ENCODE results near the gene PCDH8. TPM values are rescaled to one million over a fixed set of nuclear protein-coding genes. Genes with fewer than 3 reads are reported as not detected.

Gene PCDH8
- polyA plus RNA-seq, 2 donors = not detected

GRCh38 chr13:52808842-52809219 lies 39.6 kb downstream of the PCDH8 start:
- H3K36me3 ChIP-seq (ENCODE audit: control insufficient read depth in 2 of 2, insufficient read depth in 2 of 2, low read length in 1 of 2) = no peaks in the 10 kb centered on the region
- no peak overlapping the region for H3K4me3 ChIP-seq (ENCODE audit: low read depth in 1 of 2, low read length in 2 of 2)
- H3K4me1 ChIP-seq (ENCODE audit: control insufficient read depth in 2 of 2, insufficient read depth in 2 of 2, low read length in 1 of 2) = no peaks in the 10 kb centered on the region
- 66 to 84% methylated on average over 1 of the region's 1 CpG for WGBS, 2 donors
- H3K27ac ChIP-seq (ENCODE audit: low read depth in 2 of 2, low read length in 1 of 2) = no peak overlapping the region
- no peaks in the 10 kb centered on the region for H3K9me3 ChIP-seq (ENCODE audit: control insufficient read depth in 2 of 2, insufficient read depth in 1 of 2, low read depth in 1 of 2, low read length in 1 of 2)
- peaks cover 0 to 2% of the 10 kb centered on the region in 2 donors for H3K27me3 ChIP-seq (ENCODE audit: control insufficient read depth in 1 of 2, insufficient read depth in 2 of 2, low read length in 2 of 2)

- Histone ChIP-seq H3K4me1 (ENCODE audit: control insufficient read depth in 2 of 2, insufficient read depth in 2 of 2, low read length in 1 of 2) (no peaks in the 10 kb centered on the region), H3K9me3 (ENCODE audit: control insufficient read depth in 2 of 2, insufficient read depth in 1 of 2, low read depth in 1 of 2, low read length in 1 of 2) (no peaks in the 10 kb centered on the region), H3K27me3 (ENCODE audit: control insufficient read depth in 1 of 2, insufficient read depth in 2 of 2, low read length in 2 of 2) (no peaks in the 10 kb centered on the region), H3K27ac (ENCODE audit: low read depth in 2 of 2, low read length in 1 of 2) (no peak overlapping the region), H3K36me3 (ENCODE audit: control insufficient read depth in 2 of 2, insufficient read depth in 2 of 2, low read length in 1 of 2) (no peaks in the 10 kb centered on the region), H3K4me3 (ENCODE audit: low read depth in 1 of 2, low read length in 2 of 2) (no peak overlapping the region)
- WGBS, 2 donors = 74 to 80% methylated on average over 6 of the region's 6 CpGs
Measured at GRCh38 chr13:52806029-52806428, 42.4 kb downstream of the PCDH8 start.

DNA sequence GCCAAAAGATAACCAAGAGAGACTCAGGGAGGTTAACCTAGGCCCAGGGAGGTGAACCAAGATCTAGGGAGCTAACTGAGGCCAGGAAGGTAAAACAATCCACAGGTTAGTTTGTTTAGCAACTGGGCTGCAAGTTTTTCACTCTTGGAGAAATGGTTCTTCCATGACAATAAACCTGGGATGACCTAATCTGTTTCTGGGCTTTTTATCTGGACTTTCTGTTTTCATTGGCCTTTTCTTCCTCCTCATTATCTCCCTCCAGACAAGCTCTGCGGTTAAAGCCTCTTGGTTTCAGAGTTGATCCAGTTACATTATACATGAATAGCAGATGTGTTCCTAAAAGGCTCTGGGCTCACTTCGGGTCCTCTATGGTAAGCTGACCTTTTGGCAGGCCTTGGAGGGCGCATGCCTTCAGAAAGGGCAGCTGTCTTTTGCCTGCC lies 44.2 kb downstream of the PCDH8 start:
- no peaks in the 10 kb centered on the region for H3K4me1 ChIP-seq (ENCODE audit: control insufficient read depth in 2 of 2, insufficient read depth in 2 of 2, low read length in 1 of 2)
- H3K4me3 ChIP-seq (ENCODE audit: low read depth in 1 of 2, low read length in 2 of 2) = no peak overlapping the region
- WGBS, 2 donors = 58 to 65% methylated on average over 3 of the region's 3 CpGs
- H3K27ac ChIP-seq (ENCODE audit: low read depth in 2 of 2, low read length in 1 of 2) = no peak overlapping the region
- H3K36me3 ChIP-seq (ENCODE audit: control insufficient read depth in 2 of 2, insufficient read depth in 2 of 2, low read length in 1 of 2) = no peaks in the 10 kb centered on the region
- no peaks in the 10 kb centered on the region for H3K27me3 ChIP-seq (ENCODE audit: control insufficient read depth in 1 of 2, insufficient read depth in 2 of 2, low read length in 2 of 2)
- H3K9me3 ChIP-seq (ENCODE audit: control insufficient read depth in 2 of 2, insufficient read depth in 1 of 2, low read depth in 1 of 2, low read length in 1 of 2) = no peaks in the 10 kb centered on the region

DNA sequence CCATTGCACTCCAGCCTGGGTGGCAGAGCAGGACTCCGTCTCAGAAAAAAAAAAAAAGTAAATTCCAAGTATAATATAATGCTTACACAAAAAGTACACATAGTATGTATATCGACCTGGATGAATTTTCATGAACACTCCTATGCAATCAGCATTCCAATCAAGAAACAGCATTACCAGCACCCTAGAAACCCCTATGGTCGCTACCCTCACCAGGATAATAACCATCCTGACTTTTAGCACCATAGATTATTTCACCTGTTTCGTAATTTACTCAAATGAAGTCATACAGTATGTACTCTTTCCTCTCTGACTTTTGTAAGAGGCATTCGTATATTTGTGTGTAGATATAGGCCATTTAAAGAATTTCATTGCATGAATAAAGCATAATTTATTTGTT lies 47.6 kb downstream of the PCDH8 start:
- Histone ChIP-seq H3K4me3 (ENCODE audit: low read depth in 1 of 2, low read length in 2 of 2) (no peak overlapping the region), H3K9me3 (ENCODE audit: control insufficient read depth in 2 of 2, insufficient read depth in 1 of 2, low read depth in 1 of 2, low read length in 1 of 2) (no peaks in the 10 kb centered on the region), H3K27me3 (ENCODE audit: control insufficient read depth in 1 of 2, insufficient read depth in 2 of 2, low read length in 2 of 2) (no peaks in the 10 kb centered on the region), H3K36me3 (ENCODE audit: control insufficient read depth in 2 of 2, insufficient read depth in 2 of 2, low read length in 1 of 2) (no peaks in the 10 kb centered on the region), H3K27ac (ENCODE audit: low read depth in 2 of 2, low read length in 1 of 2) (no peak overlapping the region), H3K4me1 (ENCODE audit: control insufficient read depth in 2 of 2, insufficient read depth in 2 of 2, low read length in 1 of 2) (no peaks in the 10 kb centered on the region)
- WGBS, 2 donors = 75 to 82% methylated on average over 5 of the region's 5 CpGs

GRCh38 chr13:52798770-52799430 lies 49.5 kb downstream of the PCDH8 start:
- no peak overlapping the region for H3K4me3 ChIP-seq (ENCODE audit: low read depth in 1 of 2, low read length in 2 of 2)
- H3K27ac ChIP-seq (ENCODE audit: low read depth in 2 of 2, low read length in 1 of 2) = no peak overlapping the region
- no peaks in the 10 kb centered on the region for H3K27me3 ChIP-seq (ENCODE audit: control insufficient read depth in 1 of 2, insufficient read depth in 2 of 2, low read length in 2 of 2)
- H3K4me1 ChIP-seq (ENCODE audit: control insufficient read depth in 2 of 2, insufficient read depth in 2 of 2, low read length in 1 of 2) = no peaks in the 10 kb centered on the region
- no peaks in the 10 kb centered on the region for H3K9me3 ChIP-seq (ENCODE audit: control insufficient read depth in 2 of 2, insufficient read depth in 1 of 2, low read depth in 1 of 2, low read length in 1 of 2)
- no peaks in the 10 kb centered on the region for H3K36me3 ChIP-seq (ENCODE audit: control insufficient read depth in 2 of 2, insufficient read depth in 2 of 2, low read length in 1 of 2)
- 0% methylated on average over 1 of the region's 1 CpG for WGBS, 2 donors

DNA sequence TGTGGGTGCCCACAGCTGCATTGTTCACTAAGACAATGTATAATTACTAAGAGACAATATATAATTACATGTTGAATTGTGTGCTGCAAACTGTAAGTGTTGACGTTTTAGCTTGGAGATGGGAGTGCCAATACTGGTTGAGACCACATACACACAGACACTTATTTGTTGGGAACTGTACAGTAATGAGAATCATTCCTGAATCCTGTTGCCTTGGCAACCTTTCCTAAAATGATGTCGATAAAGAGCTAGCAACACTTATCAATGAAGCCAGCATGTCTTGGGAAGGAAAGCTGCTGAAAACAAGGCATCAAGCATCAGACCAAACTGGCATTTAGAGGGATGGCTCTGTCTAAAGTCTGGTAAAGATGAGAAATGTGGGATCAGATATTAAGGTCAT lies 51.3 kb downstream of the PCDH8 start:
- H3K9me3 ChIP-seq (ENCODE audit: control insufficient read depth in 2 of 2, insufficient read depth in 1 of 2, low read depth in 1 of 2, low read length in 1 of 2) = no peaks in the 10 kb centered on the region
- H3K36me3 ChIP-seq (ENCODE audit: control insufficient read depth in 2 of 2, insufficient read depth in 2 of 2, low read length in 1 of 2) = no peaks in the 10 kb centered on the region
- WGBS, 2 donors = 75% methylated on average over 2 of the region's 2 CpGs
- no peak overlapping the region for H3K4me3 ChIP-seq (ENCODE audit: low read depth in 1 of 2, low read length in 2 of 2)
- H3K27me3 ChIP-seq (ENCODE audit: control insufficient read depth in 1 of 2, insufficient read depth in 2 of 2, low read length in 2 of 2) = no peaks in the 10 kb centered on the region
- no peak overlapping the region for H3K27ac ChIP-seq (ENCODE audit: low read depth in 2 of 2, low read length in 1 of 2)
- no peaks in the 10 kb centered on the region for H3K4me1 ChIP-seq (ENCODE audit: control insufficient read depth in 2 of 2, insufficient read depth in 2 of 2, low read length in 1 of 2)

- Histone ChIP-seq H3K9me3 (ENCODE audit: control insufficient read depth in 2 of 2, insufficient read depth in 1 of 2, low read depth in 1 of 2, low read length in 1 of 2) (no peaks in the 10 kb centered on the region), H3K4me1 (ENCODE audit: control insufficient read depth in 2 of 2, insufficient read depth in 2 of 2, low read length in 1 of 2) (no peaks in the 10 kb centered on the region), H3K36me3 (ENCODE audit: control insufficient read depth in 2 of 2, insufficient read depth in 2 of 2, low read length in 1 of 2) (no peaks in the 10 kb centered on the region), H3K27ac (ENCODE audit: low read depth in 2 of 2, low read length in 1 of 2) (no peak overlapping the region), H3K27me3 (ENCODE audit: control insufficient read depth in 1 of 2, insufficient read depth in 2 of 2, low read length in 2 of 2) (no peaks in the 10 kb centered on the region), H3K4me3 (ENCODE audit: low read depth in 1 of 2, low read length in 2 of 2) (no peak overlapping the region)
- WGBS, 2 donors = 87 to 90% methylated on average over 7 of the region's 7 CpGs
Measured at GRCh38 chr13:52794589-52794988, 53.9 kb downstream of the PCDH8 start.

- no peak overlapping the region for H3K27ac ChIP-seq (ENCODE audit: low read depth in 2 of 2, low read length in 1 of 2)
- no peaks in the 10 kb centered on the region for H3K36me3 ChIP-seq (ENCODE audit: control insufficient read depth in 2 of 2, insufficient read depth in 2 of 2, low read length in 1 of 2)
- no peaks in the 10 kb centered on the region for H3K4me1 ChIP-seq (ENCODE audit: control insufficient read depth in 2 of 2, insufficient read depth in 2 of 2, low read length in 1 of 2)
- no peak overlapping the region for H3K4me3 ChIP-seq (ENCODE audit: low read depth in 1 of 2, low read length in 2 of 2)
- no peaks in the 10 kb centered on the region for H3K9me3 ChIP-seq (ENCODE audit: control insufficient read depth in 2 of 2, insufficient read depth in 1 of 2, low read depth in 1 of 2, low read length in 1 of 2)
- H3K27me3 ChIP-seq (ENCODE audit: control insufficient read depth in 1 of 2, insufficient read depth in 2 of 2, low read length in 2 of 2) = no peaks in the 10 kb centered on the region
- 66 to 68% methylated on average over 7 of the region's 7 CpGs for WGBS, 2 donors
Measured at GRCh38 chr13:52793515-52794061, 54.9 kb downstream of the PCDH8 start.

All from esophagus (tissue), 2 donors.